Measurements from ENCODE around the gene RBFOX2.
A peak's percentile ranks its signal among the peaks of the same experiment; 100 is the strongest.

The RBFOX2 gene

GRCh38 chr22:35838855-35839576 lies 189.6 kb downstream of the RBFOX2 start:
- peak; percentile 28 to 36 (median 29) for TF ChIP-seq CTCF (IDR thresholded peaks at IDR 0.05; ENCODE audit: unreplicated experiment in 3 of 3)
- Mint-ChIP-seq H3K9me3 (no peaks in the 10 kb centered on the region), H3K4me3 (peak overlapping the region; percentile 90 to 98 (median 93)), H3K27ac (peak overlapping the region; percentile 96 to 97 (median 96)), H3K36me3 (ENCODE audit: low read depth) (no peaks in the 10 kb centered on the region), H3K27me3 (ENCODE audit: low read depth) (peaks cover 2% of the 10 kb centered on the region), H3K4me1 (peaks cover 69% of the 10 kb centered on the region)

GRCh38 chr22:35837101-35837727 lies 191.4 kb downstream of the RBFOX2 start:
- Mint-ChIP-seq H3K36me3 (ENCODE audit: low read depth) (peaks cover 11% of the 10 kb centered on the region), H3K4me1 (peaks cover 64% of the 10 kb centered on the region), H3K27me3 (ENCODE audit: low read depth) (no peaks in the 10 kb centered on the region), H3K4me3 (peak overlapping the region; percentile 79 to 98 (median 93)), H3K27ac (peak overlapping the region; percentile 83 to 99 (median 95)), H3K9me3 (no peaks in the 10 kb centered on the region)
- no peak for TF ChIP-seq CTCF (IDR thresholded peaks at IDR 0.05; ENCODE audit: unreplicated experiment in 3 of 3)

GRCh38 chr22:35835998-35836691 lies 192.5 kb downstream of the RBFOX2 start:
- H3K4me1 Mint-ChIP-seq = peaks cover 57% of the 10 kb centered on the region
- H3K36me3 Mint-ChIP-seq (ENCODE audit: low read depth) = peaks cover 13% of the 10 kb centered on the region
- no peaks in the 10 kb centered on the region for H3K9me3 Mint-ChIP-seq
- H3K27me3 Mint-ChIP-seq (ENCODE audit: low read depth) = no peaks in the 10 kb centered on the region
- TF ChIP-seq CTCF (IDR thresholded peaks at IDR 0.05; ENCODE audit: unreplicated experiment in 3 of 3) = no peak
- H3K27ac Mint-ChIP-seq = peak overlapping the region; percentile 95 to 99 (median 95)
- peak overlapping the region; percentile 79 to 98 (median 93) for H3K4me3 Mint-ChIP-seq

DNA sequence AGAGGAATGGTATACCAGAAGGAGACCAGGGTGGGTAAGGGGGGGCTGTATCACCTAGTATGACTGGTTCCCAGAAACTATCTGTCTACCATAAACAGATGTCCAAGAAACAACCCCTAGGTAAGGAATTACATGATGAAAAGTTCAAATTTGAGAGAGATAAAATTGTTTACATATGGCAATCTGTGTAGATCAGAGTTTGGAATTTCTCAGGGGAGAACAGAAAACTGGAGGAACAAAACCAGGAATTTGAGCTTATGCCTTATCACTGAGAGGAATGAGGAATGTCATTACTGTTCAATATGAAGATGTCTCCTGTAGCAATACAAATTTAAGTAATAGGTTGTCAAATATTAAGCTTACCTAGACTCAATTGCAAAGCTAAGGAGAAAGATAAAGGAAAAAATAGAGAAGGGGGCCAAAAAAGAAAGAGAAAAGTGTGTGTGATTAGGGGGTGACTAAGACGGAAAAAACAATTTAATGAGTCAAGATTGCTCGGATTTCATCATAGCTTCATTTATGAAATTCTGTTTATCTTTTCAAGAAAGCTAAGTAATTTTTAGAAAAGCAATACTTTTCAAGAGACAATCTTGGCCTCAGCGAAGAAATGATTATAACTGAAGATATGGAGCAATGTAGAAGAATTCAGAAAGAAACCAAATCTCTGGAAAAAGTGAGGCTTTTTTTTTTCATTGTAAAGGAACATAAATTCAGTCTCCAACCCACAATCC lies 193.2 kb downstream of the RBFOX2 start:
- no peak for TF ChIP-seq CTCF (IDR thresholded peaks at IDR 0.05; ENCODE audit: unreplicated experiment in 3 of 3)
- Mint-ChIP-seq H3K27ac (peak overlapping the region; percentile 95 to 99 (median 95)), H3K27me3 (ENCODE audit: low read depth) (no peaks in the 10 kb centered on the region), H3K9me3 (no peaks in the 10 kb centered on the region), H3K4me1 (peaks cover 63% of the 10 kb centered on the region), H3K36me3 (ENCODE audit: low read depth) (peaks cover 18% of the 10 kb centered on the region), H3K4me3 (peak overlapping the region; percentile 79 to 98 (median 93))

- Mint-ChIP-seq H3K9me3 (no peaks in the 10 kb centered on the region), H3K36me3 (ENCODE audit: low read depth) (peaks cover 29% of the 10 kb centered on the region), H3K27me3 (ENCODE audit: low read depth) (no peaks in the 10 kb centered on the region), H3K4me3 (peak overlapping the region; percentile 79 to 98 (median 93)), H3K27ac (peak overlapping the region; percentile 95 to 99 (median 95)), H3K4me1 (peaks cover 76% of the 10 kb centered on the region)
- no peak for TF ChIP-seq CTCF (IDR thresholded peaks at IDR 0.05; ENCODE audit: unreplicated experiment in 3 of 3)
Measured at GRCh38 chr22:35834061-35834460, 194.6 kb downstream of the RBFOX2 start.

Data from nephron (organoid).